ENCODE results near the gene C6orf132. TPM values are rescaled to one million over a fixed set of nuclear protein-coding genes. Genes with fewer than 3 reads are reported as not detected.

C6orf132 gene
- total RNA-seq, 1 experiment from 2014 or later: 0.15 TPM

GRCh38 chr6:42188406-42188805, 46.0 kb upstream of the C6orf132 start:
- ChIA-PET CTCF (no interaction called here), POLR2A (ENCODE audit: low non-redundant PET) (no interaction called here)
- Histone ChIP-seq H3K27me3 (replicated peaks; ENCODE audit: insufficient read depth, low read depth, low read length, poor library complexity) (no peaks in the 10 kb centered on the region), H3K27ac (ENCODE audit: low read depth, low read length, poor library complexity, severe bottlenecking) (no peak overlapping the region), H3K4me3 (ENCODE audit: low read depth, low read length, poor library complexity, severe bottlenecking) (no peak overlapping the region), H3K9me3 (ENCODE audit: low read depth, low read length, poor library complexity, severe bottlenecking) (no peaks in the 10 kb centered on the region), H3K4me1 (ENCODE audit: insufficient read depth, low read length, poor library complexity, severe bottlenecking) (no peaks in the 10 kb centered on the region), H3K36me3 (ENCODE audit: insufficient read depth, low read length, poor library complexity, severe bottlenecking) (no peaks in the 10 kb centered on the region)
- BruUV-seq (replicated peaks): no TSS peak
- DNase-seq (ENCODE audit: low spot score): no peak
- intact Hi-C loops (cut with micrococcal nuclease; ENCODE audit: unreplicated experiment): no loop called here
- TF ChIP-seq CTCF (conservative IDR thresholded peaks at IDR 0.05; ENCODE audit: low read depth, low read length) (no peak), EZH2 (IDR thresholded peaks at IDR 0.05; ENCODE audit: borderline replicate concordance, low read depth, low read length, poor library complexity, severe bottlenecking) (no peak)

- Histone ChIP-seq H3K4me3 (ENCODE audit: low read depth, low read length, poor library complexity, severe bottlenecking) (no peak overlapping the region), H3K36me3 (ENCODE audit: insufficient read depth, low read length, poor library complexity, severe bottlenecking) (no peaks in the 10 kb centered on the region), H3K4me1 (ENCODE audit: insufficient read depth, low read length, poor library complexity, severe bottlenecking) (no peaks in the 10 kb centered on the region), H3K9me3 (ENCODE audit: low read depth, low read length, poor library complexity, severe bottlenecking) (no peaks in the 10 kb centered on the region), H3K27me3 (replicated peaks; ENCODE audit: insufficient read depth, low read depth, low read length, poor library complexity) (no peaks in the 10 kb centered on the region), H3K27ac (ENCODE audit: low read depth, low read length, poor library complexity, severe bottlenecking) (no peak overlapping the region)
- intact Hi-C loops (cut with micrococcal nuclease; ENCODE audit: unreplicated experiment): no loop called here
- POLR2A ChIA-PET (ENCODE audit: low non-redundant PET): no interaction called here
- no TSS peak for BruUV-seq (replicated peaks)
- no peak for TF ChIP-seq CTCF (conservative IDR thresholded peaks at IDR 0.05; ENCODE audit: low read depth, low read length)
- TF ChIP-seq EZH2 (IDR thresholded peaks at IDR 0.05; ENCODE audit: borderline replicate concordance, low read depth, low read length, poor library complexity, severe bottlenecking): no peak
- CTCF ChIA-PET: no interaction called here
- DNase-seq (ENCODE audit: low spot score): no peak
These were observed 43.2 kb upstream of the C6orf132 start for GRCh38 chr6:42185597-42185996.

GRCh38 chr6:42184475-42184874, 42.1 kb upstream of the C6orf132 start:
- TF ChIP-seq EZH2 (IDR thresholded peaks at IDR 0.05; ENCODE audit: borderline replicate concordance, low read depth, low read length, poor library complexity, severe bottlenecking) (no peak), CTCF (conservative IDR thresholded peaks at IDR 0.05; ENCODE audit: low read depth, low read length) (no peak)
- intact Hi-C loops (cut with micrococcal nuclease; ENCODE audit: unreplicated experiment): no loop called here
- no peaks in the 10 kb centered on the region for H3K27me3 ChIP-seq (replicated peaks; ENCODE audit: insufficient read depth, low read depth, low read length, poor library complexity)

More at GRCh38 chr6:42184475-42184874, 42.1 kb upstream of the C6orf132 start:
- no peak overlapping the region for H3K4me3 ChIP-seq (ENCODE audit: low read depth, low read length, poor library complexity, severe bottlenecking)
- no peak for DNase-seq (ENCODE audit: low spot score)
- no peaks in the 10 kb centered on the region for H3K4me1 ChIP-seq (ENCODE audit: insufficient read depth, low read length, poor library complexity, severe bottlenecking)
- H3K36me3 ChIP-seq (ENCODE audit: insufficient read depth, low read length, poor library complexity, severe bottlenecking): no peaks in the 10 kb centered on the region
- no TSS peak for BruUV-seq (replicated peaks)
- ChIA-PET CTCF (no interaction called here), POLR2A (ENCODE audit: low non-redundant PET) (no interaction called here)
- H3K27ac ChIP-seq (ENCODE audit: low read depth, low read length, poor library complexity, severe bottlenecking): no peak overlapping the region
- no peaks in the 10 kb centered on the region for H3K9me3 ChIP-seq (ENCODE audit: low read depth, low read length, poor library complexity, severe bottlenecking)
